Endothelial cell of hepatic sinusoid (primary cell): Measurements from ENCODE around the gene CNTNAP5.

Experiments used
- in situ Hi-C: cut with HindIII; loops from 2 replicates; pipeline ENCODE4 v1.10.0; 2017; ENCODE audit warnings: low sequenced_read_pairs

Gene CNTNAP5

GRCh38 chr2:124585277-124585676 lies 560.2 kb downstream of the CNTNAP5 start:
- in situ Hi-C loops: no loop called here

- in situ Hi-C loops: no loop called here
These were observed 561.1 kb downstream of the CNTNAP5 start for GRCh38 chr2:124586210-124586609.

GRCh38 chr2:124586835-124587234 lies 561.7 kb downstream of the CNTNAP5 start:
- in situ Hi-C loops: no loop called here

- in situ Hi-C loops: no loop called here
These were observed 564.9 kb downstream of the CNTNAP5 start for GRCh38 chr2:124589971-124590370.

- in situ Hi-C loops: no loop called here
These were observed 577.7 kb downstream of the CNTNAP5 start for GRCh38 chr2:124602759-124603158.

- in situ Hi-C loops: no loop called here
These were observed 579.9 kb downstream of the CNTNAP5 start for GRCh38 chr2:124604940-124605339.

GRCh38 chr2:124607679-124608078 lies 582.6 kb downstream of the CNTNAP5 start:
- in situ Hi-C loops: no loop called here

- in situ Hi-C loops: loop anchor here (5.0 kb wide), 1 partner anchor 77 kb away; no protein-coding TSS in a partner anchor
These were observed 584.6 kb downstream of the CNTNAP5 start for GRCh38 chr2:124609667-124610066.

GRCh38 chr2:124610141-124610540 lies 585.1 kb downstream of the CNTNAP5 start:
- in situ Hi-C loops: loop anchor here (5.0 kb wide), 1 partner anchor 78 kb away; no protein-coding TSS in a partner anchor

GRCh38 chr2:124610866-124611265 lies 585.8 kb downstream of the CNTNAP5 start:
- in situ Hi-C loops: loop anchor here (5.0 kb wide), 1 partner anchor 79 kb away; no protein-coding TSS in a partner anchor

- in situ Hi-C loops: no loop called here
These were observed 598.5 kb downstream of the CNTNAP5 start for GRCh38 chr2:124623560-124623959.

GRCh38 chr2:124625561-124625960 lies 600.5 kb downstream of the CNTNAP5 start:
- in situ Hi-C loops: no loop called here

- in situ Hi-C loops: no loop called here
These were observed 601.9 kb downstream of the CNTNAP5 start for GRCh38 chr2:124626993-124627392.

- in situ Hi-C loops: no loop called here
These were observed 608.7 kb downstream of the CNTNAP5 start for GRCh38 chr2:124633812-124634211.

- in situ Hi-C loops: no loop called here
These were observed 614.4 kb downstream of the CNTNAP5 start for GRCh38 chr2:124639524-124639923.

- in situ Hi-C loops: no loop called here
These were observed 615.2 kb downstream of the CNTNAP5 start for GRCh38 chr2:124640221-124640750.

GRCh38 chr2:124646166-124646815 lies 621.2 kb downstream of the CNTNAP5 start:
- in situ Hi-C loops: no loop called here

GRCh38 chr2:124647245-124647644 lies 622.2 kb downstream of the CNTNAP5 start:
- in situ Hi-C loops: no loop called here

- in situ Hi-C loops: no loop called here
These were observed 622.6 kb downstream of the CNTNAP5 start for GRCh38 chr2:124647663-124648062.

GRCh38 chr2:124649001-124649400 lies 623.9 kb downstream of the CNTNAP5 start:
- in situ Hi-C loops: no loop called here

- in situ Hi-C loops: no loop called here
These were observed 627.0 kb downstream of the CNTNAP5 start for GRCh38 chr2:124652099-124652498.

GRCh38 chr2:124658373-124658772 lies 633.3 kb downstream of the CNTNAP5 start:
- in situ Hi-C loops: no loop called here

- in situ Hi-C loops: no loop called here
These were observed 636.5 kb downstream of the CNTNAP5 start for GRCh38 chr2:124661558-124661957.
